GM19324 (cell line): ENCODE results near the gene HTN3.
"Not testable (repeated sequence)": the region's sequence is repeated elsewhere in the genome, so short reads cannot be mapped to it uniquely, and the experiment has no call there.

Experiments used
- ATAC-seq: cut with Tn5 transposase; IDR thresholded peaks from one replicate; pipeline ENCODE4 v1.9.1; 2021; ENCODE audit warnings: mild to moderate bottlenecking, moderate library complexity; ENCODE audit not compliant: unreplicated experiment, low FRiP score

The HTN3 gene

GRCh38 chr4:70028159-70028558 lies at the start of gene HTN3:
HTN3 (plus strand) TSS chr4:70028459; CDS start chr4:70030741, 2,282 bp downstream.
- ATAC-seq = not testable (repeated sequence)

- peak; percentile 69 for ATAC-seq
These were observed 44.2 kb upstream of the HTN3 start for GRCh38 chr4:69984030-69984443.

- no peak for ATAC-seq
These were observed 41.6 kb upstream of the HTN3 start for GRCh38 chr4:69986663-69987062.

- ATAC-seq = no peak
These were observed 37.2 kb upstream of the HTN3 start for GRCh38 chr4:69991016-69991415.

GRCh38 chr4:69994782-69995181 lies 33.5 kb upstream of the HTN3 start:
- ATAC-seq = no peak

- ATAC-seq = no peak
These were observed 32.7 kb upstream of the HTN3 start, which contains the start of gene STATH for GRCh38 chr4:69995526-69996016. STATH (plus strand) TSS chr4:69995966; CDS start chr4:69998438, 2,472 bp downstream.

- no peak for ATAC-seq
These were observed 28.8 kb upstream of the HTN3 start for GRCh38 chr4:69999420-69999819.

GRCh38 chr4:70000711-70001110 lies 27.5 kb upstream of the HTN3 start:
- ATAC-seq = no peak

- ATAC-seq = no peak
These were observed 25.8 kb upstream of the HTN3 start for GRCh38 chr4:70002507-70002906.

- no peak for ATAC-seq
These were observed 19.5 kb upstream of the HTN3 start for GRCh38 chr4:70008771-70009170.

GRCh38 chr4:70019006-70019405 lies 9.3 kb upstream of the HTN3 start:
- not testable (repeated sequence) for ATAC-seq

- ATAC-seq = no peak
These were observed 5.0 kb upstream of the HTN3 start for GRCh38 chr4:70023218-70023617.

- ATAC-seq = no peak
These were observed 1.2 kb upstream of the HTN3 start for GRCh38 chr4:70027011-70027410.

GRCh38 chr4:70037559-70037958 lies 9.3 kb downstream of the HTN3 start:
- ATAC-seq = not testable (repeated sequence)

- not testable (repeated sequence) for ATAC-seq
These were observed 11.7 kb downstream of the HTN3 start for GRCh38 chr4:70039928-70040327.

GRCh38 chr4:70041652-70042286 lies 13.5 kb downstream of the HTN3 start:
- ATAC-seq = no peak

GRCh38 chr4:70050138-70050537 lies 21.9 kb downstream of the HTN3 start, which contains the start of gene HTN1:
HTN1 (plus strand) TSS chr4:70050438; CDS start chr4:70053077, 2,639 bp downstream.
- ATAC-seq = not testable (repeated sequence)

- ATAC-seq = not testable (repeated sequence)
These were observed 28.3 kb downstream of the HTN3 start for GRCh38 chr4:70056534-70056933.

GRCh38 chr4:70057651-70058050 lies 29.4 kb downstream of the HTN3 start:
- no peak for ATAC-seq

GRCh38 chr4:70059149-70059548 lies 30.9 kb downstream of the HTN3 start:
- ATAC-seq = no peak

GRCh38 chr4:70062000-70062399 lies 33.7 kb downstream of the HTN3 start:
- ATAC-seq = peak; percentile 89

GRCh38 chr4:70080205-70080604 lies 51.9 kb downstream of the HTN3 start:
- no peak for ATAC-seq
